HG03175 (cell line): ENCODE data around the gene FBN3.
"Not testable (repeated sequence)": the region's sequence is repeated elsewhere in the genome, so short reads cannot be mapped to it uniquely, and the experiment has no call there.

Experiments
- ATAC-seq: cut with Tn5 transposase; IDR thresholded peaks from one replicate; pipeline ENCODE4 v1.9.1; 2021; ENCODE audit warnings: mild to moderate bottlenecking, moderate library complexity; ENCODE audit not compliant: unreplicated experiment

FBN3 gene

DNA sequence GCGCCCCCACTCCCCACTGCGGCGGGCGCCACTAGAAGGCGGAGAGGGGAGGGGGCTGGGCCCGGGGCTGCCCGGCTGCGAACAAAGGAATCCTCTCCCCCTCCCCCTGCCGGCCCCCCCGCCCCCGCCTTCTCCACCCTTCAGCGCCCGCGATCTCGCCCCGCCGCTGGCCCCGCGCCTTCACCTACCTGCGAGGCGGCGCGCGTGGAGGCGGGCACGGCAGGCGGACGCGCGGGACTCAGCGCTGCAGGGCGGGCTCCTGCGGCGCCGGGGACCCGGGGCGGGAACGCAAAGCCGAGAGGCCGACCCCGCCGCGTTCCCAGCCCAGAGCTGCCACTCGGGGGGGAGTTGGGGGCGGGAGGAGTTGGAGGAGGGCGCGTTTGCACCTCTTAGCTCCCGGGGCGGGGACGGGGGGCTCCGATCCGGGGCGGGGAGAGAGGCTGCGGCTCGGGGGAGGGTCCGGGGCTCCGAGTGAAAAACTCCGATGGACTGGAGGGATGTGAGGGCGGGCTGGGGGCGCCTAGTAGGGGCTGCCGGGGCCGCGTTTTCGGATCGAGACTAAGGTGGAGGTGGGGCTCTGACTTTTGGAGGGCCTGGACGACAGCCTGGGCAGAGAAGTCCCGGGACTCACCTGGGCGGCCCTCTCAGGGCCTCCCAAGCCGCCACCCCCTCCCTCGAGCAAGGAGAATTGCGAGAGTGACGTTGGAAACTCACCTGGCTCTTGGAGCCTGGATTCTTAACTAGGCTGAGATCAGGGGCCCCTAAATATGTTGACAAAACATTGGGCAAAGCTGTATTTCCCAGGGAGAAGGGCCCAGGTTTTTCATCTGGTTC lies at the start of gene FBN3:
TSS of gene FBN3 (minus strand) at position 332 of the 834 bp plus-strand sequence. CDS start 2,112 bp downstream, outside the sequence.
- no peak for ATAC-seq

- ATAC-seq, result no peak
Measured at GRCh38 chr19:8196271-8196927, 47.0 kb upstream of the FBN3 start.

DNA sequence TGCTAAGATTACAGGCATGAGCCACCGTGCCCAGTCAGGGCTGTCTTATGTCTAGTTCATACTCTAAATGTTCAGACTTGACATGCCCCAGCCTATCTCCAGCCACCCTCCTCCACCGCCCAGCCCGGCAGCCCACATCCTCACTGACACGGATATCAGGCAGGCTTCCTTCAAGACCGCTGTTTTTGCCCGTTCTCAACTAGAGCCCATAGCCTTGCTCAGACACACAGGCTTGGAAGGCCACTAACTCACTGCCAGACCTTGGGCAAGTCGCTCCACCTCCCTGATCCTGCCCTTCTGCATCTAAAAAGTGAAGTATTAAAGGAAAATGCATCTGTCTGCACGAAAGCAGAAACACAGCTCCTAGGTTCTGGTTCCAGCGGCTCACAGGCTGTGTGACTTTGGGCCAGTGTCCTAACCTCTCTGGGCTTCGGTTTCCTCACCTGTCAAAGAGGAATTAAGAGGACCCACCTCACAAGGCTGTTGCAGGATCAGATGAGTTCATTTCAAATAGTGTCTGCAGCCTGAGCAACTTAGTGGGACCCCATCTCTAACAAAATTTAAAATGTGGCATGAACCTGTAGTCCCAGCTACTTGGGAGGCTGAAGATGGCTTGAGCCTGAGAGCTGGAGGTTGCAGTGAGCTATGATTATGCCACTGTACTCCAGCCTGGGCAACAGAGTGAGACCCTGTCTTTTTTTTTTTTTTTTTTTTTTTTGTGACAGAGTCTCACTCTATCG lies 45.3 kb upstream of the FBN3 start:
- ATAC-seq, result no peak

- ATAC-seq, result no peak
Measured at GRCh38 chr19:8192221-8192820, 42.9 kb upstream of the FBN3 start.

DNA sequence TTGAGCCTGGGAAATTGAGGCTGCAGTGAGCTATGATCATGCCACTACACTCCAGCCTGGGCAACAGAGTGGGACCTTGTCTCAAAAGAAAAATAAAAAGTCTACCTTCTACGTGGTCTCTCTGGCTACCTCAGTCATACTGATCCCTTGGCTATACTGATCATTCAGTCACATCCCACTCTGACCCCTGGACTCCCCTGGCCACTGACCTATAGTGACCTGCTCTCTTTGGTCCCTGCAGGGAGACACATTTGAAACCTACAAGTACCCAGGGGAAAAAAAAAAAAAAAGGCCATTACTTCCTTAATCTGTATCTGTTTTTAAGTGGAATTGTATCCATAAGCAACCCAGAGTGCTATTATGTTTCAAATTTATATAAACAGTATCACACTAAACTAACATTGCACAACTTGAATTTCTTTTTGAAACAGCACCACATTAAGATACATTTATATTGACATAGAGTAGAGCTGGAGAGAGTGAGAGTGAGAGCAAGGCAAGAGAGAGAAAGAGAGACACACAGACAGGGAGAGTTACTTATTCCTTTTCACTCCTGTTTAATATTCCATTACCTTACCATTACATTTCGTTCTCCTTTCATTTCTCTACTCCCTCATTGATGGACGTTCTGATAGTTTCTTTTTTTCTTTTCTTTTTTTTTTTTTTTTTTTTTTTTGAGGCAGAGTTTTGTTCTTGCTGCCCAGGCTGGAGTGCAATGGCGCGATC lies 36.1 kb upstream of the FBN3 start:
- ATAC-seq, result no peak

- ATAC-seq, result no peak
Measured at GRCh38 chr19:8184274-8184673, 34.9 kb upstream of the FBN3 start.

DNA sequence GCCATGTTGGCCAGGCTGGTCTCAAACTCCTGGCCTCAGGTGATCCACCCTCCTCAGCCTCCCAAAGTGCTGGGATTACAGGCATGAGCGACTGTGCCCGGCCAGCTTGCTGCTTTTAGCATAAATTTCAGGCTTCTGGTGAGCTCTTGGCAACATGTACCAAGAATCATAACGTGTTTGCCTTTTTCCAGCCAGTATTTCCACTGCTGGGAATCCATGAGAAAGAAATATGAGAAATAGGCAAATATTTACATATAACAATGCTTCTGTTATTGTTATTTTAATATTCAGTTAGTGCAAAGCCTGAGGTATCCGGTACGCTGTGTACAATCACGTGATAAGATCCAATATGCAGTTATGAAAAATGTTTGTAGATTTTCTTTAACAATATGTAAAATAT lies 30.6 kb upstream of the FBN3 start:
- ATAC-seq, result no peak

- ATAC-seq, result no peak
Measured at GRCh38 chr19:8174706-8175105, 25.3 kb upstream of the FBN3 start.

DNA sequence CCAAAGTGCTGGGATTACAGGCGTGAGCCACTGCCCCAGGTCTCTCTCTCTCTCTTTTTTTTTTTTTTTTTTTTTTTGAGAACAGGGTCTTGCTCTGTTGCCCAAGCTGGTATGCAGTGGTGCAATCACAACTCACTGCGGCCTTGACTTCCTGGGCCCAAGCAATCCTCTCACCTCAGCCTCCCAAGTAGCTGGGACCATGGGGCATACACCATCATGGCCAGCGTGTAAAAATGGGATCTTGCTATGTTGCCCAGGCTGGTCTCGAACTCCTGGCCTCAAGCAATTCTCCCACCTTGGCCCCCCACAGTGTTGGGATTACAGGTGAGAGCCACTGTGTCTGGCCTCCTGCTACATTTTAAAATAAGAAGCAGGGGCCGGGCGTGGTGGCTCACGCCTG lies 19.1 kb upstream of the FBN3 start:
- ATAC-seq, result no peak

GRCh38 chr19:8167985-8168384 lies 18.6 kb upstream of the FBN3 start:
- no peak for ATAC-seq

GRCh38 chr19:8163759-8164158 lies 14.4 kb upstream of the FBN3 start:
- no peak for ATAC-seq

DNA sequence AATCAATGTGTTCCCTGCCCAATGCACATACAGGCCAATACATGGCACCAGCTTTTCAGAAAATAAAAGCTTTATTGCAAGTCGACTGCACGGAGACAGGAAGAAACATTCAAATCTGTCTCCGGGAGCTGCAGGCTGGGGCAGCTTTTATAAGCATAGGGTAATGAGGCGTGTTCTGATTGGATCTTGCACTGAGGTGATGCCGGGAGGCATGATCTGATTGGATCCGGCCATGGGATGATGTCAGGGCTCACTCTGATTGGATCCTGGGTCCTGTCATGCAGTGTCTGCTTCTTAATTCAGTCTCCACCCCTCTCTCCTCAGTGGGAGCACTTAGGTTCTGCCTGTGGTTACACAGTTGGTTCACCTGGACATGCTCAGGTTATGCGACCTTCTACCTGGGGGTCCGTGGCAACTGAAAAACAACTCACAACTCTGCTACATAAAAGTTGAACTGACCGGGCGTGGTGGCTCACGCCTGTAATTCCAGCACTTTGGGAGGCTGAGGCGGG lies 11.8 kb upstream of the FBN3 start:
- ATAC-seq, result no peak

- ATAC-seq, result not testable (repeated sequence)
Measured at GRCh38 chr19:8159322-8159721, 9.9 kb upstream of the FBN3 start.

DNA sequence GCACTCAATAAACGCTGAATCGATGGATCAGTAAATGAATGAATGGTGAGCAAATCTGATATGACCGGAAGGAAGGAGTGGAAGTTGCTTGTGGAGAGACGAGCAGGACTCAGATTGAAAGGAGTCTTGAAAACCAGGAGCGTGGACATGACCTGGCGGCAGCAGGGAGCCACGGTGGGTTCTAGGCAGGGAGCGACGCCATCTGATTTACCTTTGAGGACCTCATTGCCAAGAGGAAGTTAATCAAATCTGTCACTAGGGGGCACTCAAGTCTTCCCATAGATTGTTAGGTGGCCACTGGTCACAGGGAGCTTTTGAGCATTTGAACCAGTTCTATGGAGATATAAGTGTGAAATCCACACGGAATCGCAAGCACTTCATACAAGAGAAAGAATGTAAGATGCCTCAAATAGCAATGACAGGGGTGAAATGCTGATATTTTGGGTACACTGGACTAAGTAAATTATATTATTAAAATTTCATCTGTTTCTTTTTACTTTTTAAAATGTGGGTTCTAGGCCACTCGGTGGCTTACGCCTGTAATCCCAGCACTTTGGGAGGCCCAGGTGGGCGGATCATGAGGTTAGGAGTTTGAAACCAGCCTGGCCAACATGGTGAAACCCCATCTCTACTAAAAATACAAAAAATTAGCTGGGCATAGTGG lies 9.2 kb upstream of the FBN3 start:
- no peak for ATAC-seq

DNA sequence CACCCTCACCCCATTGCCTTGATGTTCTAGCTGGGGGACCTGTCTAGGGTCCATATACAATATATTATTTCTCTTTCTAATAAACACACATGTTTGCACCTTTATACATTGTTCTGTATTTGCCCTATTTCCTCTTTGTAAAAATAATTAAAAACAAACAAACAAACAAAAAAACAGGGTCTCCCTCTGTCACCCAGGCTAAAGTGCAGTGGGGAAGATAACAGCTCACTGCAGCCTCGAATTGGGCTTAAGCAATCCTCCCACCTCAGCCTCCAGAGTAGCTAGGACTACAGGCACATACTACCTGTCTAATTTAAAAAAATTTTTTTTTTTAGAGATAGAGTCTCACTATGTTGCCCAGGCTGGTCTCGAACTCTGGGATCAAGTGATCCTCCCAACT lies 5.9 kb upstream of the FBN3 start:
- no peak for ATAC-seq

DNA sequence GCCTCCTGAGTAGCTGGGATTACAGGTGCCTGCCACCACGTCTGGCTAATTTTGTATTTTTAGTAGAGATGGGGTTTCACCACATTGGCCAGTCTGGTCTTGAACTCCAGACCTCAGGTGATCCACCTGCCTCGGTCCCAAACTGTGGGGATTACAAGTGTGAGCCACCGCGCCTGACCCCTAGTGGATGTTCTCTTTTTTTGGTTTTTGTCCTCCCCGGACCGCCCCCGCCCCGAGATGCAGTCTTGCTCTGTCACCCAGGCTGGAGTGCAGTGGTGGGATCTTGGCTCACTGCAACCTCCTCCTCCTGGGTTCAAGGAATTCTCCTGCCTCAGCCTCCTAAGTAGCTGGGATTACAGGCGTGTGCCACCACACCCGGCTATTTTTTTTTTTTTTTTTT lies 4.6 kb upstream of the FBN3 start:
- not testable (repeated sequence) for ATAC-seq

GRCh38 chr19:8151767-8152035 lies 2.3 kb upstream of the FBN3 start:
- ATAC-seq, result no peak

GRCh38 chr19:8150998-8151766 lies 1.8 kb upstream of the FBN3 start:
- no peak for ATAC-seq

DNA sequence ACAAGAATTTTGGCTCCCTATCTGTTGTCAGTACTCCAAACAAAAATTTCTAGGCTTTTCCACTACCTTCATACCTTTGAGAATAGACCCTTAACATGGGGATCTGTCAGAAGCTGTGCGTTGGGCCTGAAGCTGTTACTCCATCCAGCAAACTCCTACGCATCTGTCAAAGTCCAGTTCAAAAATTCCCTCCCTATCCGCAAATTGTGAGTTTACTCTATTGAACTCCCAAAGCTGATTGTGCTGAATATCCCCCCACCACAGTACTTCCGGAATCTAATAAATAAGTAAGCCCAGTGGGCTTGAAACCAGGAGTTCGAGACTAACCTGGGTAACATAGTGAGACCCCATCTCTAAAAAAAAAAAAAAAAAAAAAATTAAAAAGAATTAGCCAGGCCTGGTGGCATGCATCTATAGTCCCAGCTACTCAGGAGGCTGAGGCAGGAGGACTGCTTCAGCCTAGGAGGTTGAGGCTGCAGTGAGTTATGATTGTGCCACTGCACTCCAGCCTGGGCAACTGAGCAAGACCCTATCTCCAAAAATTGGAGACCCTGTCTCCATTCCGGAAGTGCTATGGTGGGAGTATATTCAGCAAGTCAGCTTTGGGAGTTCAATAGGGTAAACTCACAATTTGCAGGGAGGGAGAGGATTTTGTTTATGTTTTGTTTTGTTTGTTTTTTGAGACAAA lies 930 bp upstream of the FBN3 start:
- ATAC-seq, result no peak
